ENCODE data around the gene ASTN2. TPM values are rescaled to one million over a fixed set of nuclear protein-coding genes. Genes with fewer than 3 reads are reported as not detected.

The ASTN2 gene
- total and polyA plus RNA-seq, 9 of the 15 experiments (the other 6 are each of a cell fraction or from before 2014, with no cell fraction given), result 0.56 to 3.5 (median 1.9) TPM

GRCh38 chr9:117434566-117434965, 19.7 kb upstream of the ASTN2 start:
- TF ChIP-seq, protein P1, sequence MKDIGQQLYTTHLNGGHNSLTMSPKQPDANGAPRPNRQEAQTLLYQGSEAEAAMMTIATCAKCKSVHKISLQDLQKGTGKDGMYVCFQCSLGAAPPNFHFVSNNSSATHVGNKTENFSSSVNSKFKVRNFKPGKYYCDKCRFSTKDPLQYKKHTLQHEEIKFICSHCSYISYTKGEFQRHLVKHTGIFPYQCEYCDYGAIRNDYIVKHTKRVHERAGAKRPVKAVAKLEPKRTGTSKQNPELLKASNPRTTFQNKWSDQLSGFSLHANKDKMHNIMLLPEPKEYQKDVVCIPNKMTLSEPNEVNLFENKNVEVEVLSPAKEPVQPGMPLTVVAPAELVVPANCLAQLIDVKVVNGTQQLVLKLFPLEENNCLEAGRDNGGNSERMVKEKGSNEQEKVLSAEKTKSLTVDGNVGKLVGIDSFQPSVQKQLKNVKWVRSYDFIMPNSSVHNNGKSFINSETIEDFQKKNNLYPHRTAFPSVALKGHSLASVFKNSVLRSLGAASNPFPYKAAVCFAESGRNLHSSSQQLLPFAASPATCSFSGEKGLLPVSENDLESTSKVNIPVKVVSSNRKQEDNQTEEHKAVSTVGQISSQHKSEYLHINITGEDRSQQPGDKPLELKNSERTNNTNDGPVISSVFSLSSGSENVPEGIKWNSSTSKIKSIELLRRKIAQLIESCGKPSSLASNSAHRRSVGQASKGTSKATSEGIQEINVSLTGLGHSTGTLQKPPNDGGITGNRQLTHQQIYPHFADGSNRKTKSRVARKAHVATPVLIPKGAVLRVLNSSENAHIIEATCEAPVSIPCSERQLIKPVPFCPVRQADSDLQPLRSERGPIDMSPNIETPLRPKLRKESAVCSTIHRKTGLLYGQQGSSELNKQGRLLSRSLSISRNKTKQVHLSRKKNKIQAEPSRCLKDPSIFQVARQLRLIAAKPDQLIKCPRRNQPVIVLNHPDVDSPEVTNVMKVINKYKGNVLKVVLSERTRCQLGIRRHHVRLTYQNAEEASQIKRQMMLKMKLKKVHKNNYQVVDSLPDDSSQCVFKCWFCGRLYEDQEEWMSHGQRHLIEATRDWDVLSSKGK (CRISPR knock-in tag; IDR thresholded peaks at IDR 0.05), result no peak
- TF ChIP-seq ZNF224 (CRISPR knock-in tag; IDR thresholded peaks at IDR 0.05) (no peak), ZNF146 (CRISPR knock-in tag; IDR thresholded peaks at IDR 0.05; ENCODE audit: unreplicated experiment) (no peak), ZZZ3 (IDR thresholded peaks at IDR 0.05) (no peak), SRSF7 (optimal IDR thresholded peaks at IDR 0.05; ENCODE audit: low read depth, low read length) (no peak), ETV5 (CRISPR knock-in tag; IDR thresholded peaks at IDR 0.05; ENCODE audit: low read depth) (no peak), BCL6 (CRISPR knock-in tag; IDR thresholded peaks at IDR 0.05) (no peak)
- TF ChIP-seq, protein P2, sequence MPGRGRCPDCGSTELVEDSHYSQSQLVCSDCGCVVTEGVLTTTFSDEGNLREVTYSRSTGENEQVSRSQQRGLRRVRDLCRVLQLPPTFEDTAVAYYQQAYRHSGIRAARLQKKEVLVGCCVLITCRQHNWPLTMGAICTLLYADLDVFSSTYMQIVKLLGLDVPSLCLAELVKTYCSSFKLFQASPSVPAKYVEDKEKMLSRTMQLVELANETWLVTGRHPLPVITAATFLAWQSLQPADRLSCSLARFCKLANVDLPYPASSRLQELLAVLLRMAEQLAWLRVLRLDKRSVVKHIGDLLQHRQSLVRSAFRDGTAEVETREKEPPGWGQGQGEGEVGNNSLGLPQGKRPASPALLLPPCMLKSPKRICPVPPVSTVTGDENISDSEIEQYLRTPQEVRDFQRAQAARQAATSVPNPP (IDR thresholded peaks at IDR 0.05; ENCODE audit: borderline replicate concordance, insufficient read depth, insufficient read length), result no peak
- in situ Hi-C loops (cut with MboI), result no loop called here
- ChIA-PET POLR2A (no interaction called here), CTCF (ENCODE audit: low intra/inter-chr PET ratio) (no interaction called here)
- intact Hi-C loops (cut with micrococcal nuclease), result no loop called here
- Histone ChIP-seq H3K27me3 (ENCODE audit: control insufficient read depth in 2 of 2, insufficient read depth in 2 of 2, low read length in 2 of 2) (no peaks in the 10 kb centered on the region), H3K79me2 (ENCODE audit: control insufficient read depth, insufficient read depth, low read length) (no peaks in the 10 kb centered on the region), H3K4me1 (replicated peaks in 1 of 2; ENCODE audit: control insufficient read depth in 2 of 2, insufficient read depth in 2 of 2, low read length in 2 of 2) (no peaks in the 10 kb centered on the region), H3K4me2 (ENCODE audit: insufficient read depth, low read length) (no peak overlapping the region), H3K9me1 (ENCODE audit: control insufficient read depth, insufficient read depth, low read length) (no peaks in the 10 kb centered on the region), H2AFZ (ENCODE audit: low read depth, low read length) (no peak overlapping the region), H4K20me1 (replicated peaks; ENCODE audit: control insufficient read depth, insufficient read depth, low read length) (no peaks in the 10 kb centered on the region), H3K27ac (ENCODE audit: extremely low read depth, low read depth, low read length) (no peak overlapping the region), H3K4me3 (no peak overlapping the region), H3K9me3 (replicated peaks; ENCODE audit: control insufficient read depth, insufficient read depth, low read depth, low read length) (no peaks in the 10 kb centered on the region), H3K36me3 (ENCODE audit: control insufficient read depth, insufficient read depth, low read length) (no peaks in the 10 kb centered on the region), H3K9ac (ENCODE audit: insufficient read depth in 1 of 2, low read depth in 2 of 2, low read length in 2 of 2) (no peak overlapping the region)
- BruUV-seq (replicated peaks), result no TSS peak
- DNase-seq (ENCODE audit: extremely low read depth in 1 of 4, low spot score in 3 of 4), result no peak
- FAIRE-seq, result no peak
- no peak for ATAC-seq

Measured in K562 (cell line).